Gastrocnemius medialis (tissue), 4 donors: ENCODE measurements around the gene VSX1. TPM values are rescaled to one million over a fixed set of nuclear protein-coding genes. Genes with fewer than 3 reads are reported as not detected.
A peak's percentile ranks its signal among the peaks of the same experiment; 100 is the strongest.

Experiments
- ATAC-seq, 2 donors: fragments of 150-250 bp; one replicate each; pipeline ENCODE4 v1.9.1; 2016
- DNase-seq, 2 donors: peaks; one replicate each; pipeline ENCODE4 v3.0.0-alpha.2; 2019
- H3K27ac ChIP-seq, 4 donors: fragments of 200-600 bp; sonication (generic); 1 replicate in 1 of 4; 2 replicates in 3 of 4; pipeline ENCODE4 v1.5.1; 2016 to 2018; ENCODE audit warnings: mild to moderate bottlenecking in 2 of 4, moderate library complexity in 1 of 4
- H3K27me3 ChIP-seq, 3 donors: fragments of 200-600 bp; sonication (generic) in 2 of 3; 1 replicate in 1 of 3; 2 replicates in 2 of 3; pipeline versions ENCODE4 v1.5.1 to v1.6.0; 2016 to 2019; ENCODE audit warnings: mild to moderate bottlenecking in 1 of 3, moderate library complexity in 1 of 3
- H3K36me3 ChIP-seq, 2 donors: fragments of 200-600 bp; sonication (generic) in 1 of 2; one replicate each; pipeline ENCODE4 v1.5.1; 2017 to 2018
- H3K4me1 ChIP-seq, 2 donors: fragments of 200-600 bp; sonication (generic) in 1 of 2; one replicate each; pipeline ENCODE4 v1.5.1; 2016 to 2017; ENCODE audit warnings: mild to moderate bottlenecking in 2 of 2
- H3K4me3 ChIP-seq, 4 donors: fragments of 200-600 bp; sonication (generic) in 3 of 4; 1 replicate in 1 of 4; 2 replicates in 3 of 4; pipeline ENCODE4 v1.5.1; 2016 to 2019; ENCODE audit warnings: mild to moderate bottlenecking in 2 of 4
- H3K9me3 ChIP-seq, 3 donors: fragments of 200-600 bp; sonication (generic) in 2 of 3; 1 replicate in 1 of 3; 2 replicates in 2 of 3; pipeline ENCODE4 v1.5.1; 2016 to 2019
- CTCF ChIP-seq, 5 experiments: fragments of 450-650 bp in 3 of 5; fragments of 200-600 bp in 2 of 5; sonication (generic) in 2 of 5; IDR thresholded peaks in 4 of 5; conservative IDR thresholded peaks in 1 of 5; 1 replicate in 4 of 5; 2 replicates in 1 of 5; pipeline ENCODE4 v1.5.1; 2016 to 2019; ENCODE audit warnings: antibody characterized with exemption in 5 of 5, mild to moderate bottlenecking in 3 of 5, moderate library complexity in 3 of 5
- POLR2A ChIP-seq, 2 donors: fragments of 450-650 bp; IDR thresholded peaks; one replicate each; pipeline ENCODE4 v1.6.1; 2017; ENCODE audit warnings: antibody characterized with exemption in 2 of 2, mild to moderate bottlenecking in 2 of 2, moderate library complexity in 2 of 2
- in situ Hi-C, 4 donors: fragments of 200-750 bp; cut with MboI; loops; one replicate each; pipeline versions ENCODE4 v1.15.0 to v1.8.0; 2017; ENCODE audit warnings: low sequenced_read_pairs in 4 of 4
- intact Hi-C: fragments of 100-400 bp; cut with DNase I; formaldehyde crosslinking; loops from one replicate; pipeline ENCODE4 v1.15.1; 2023; ENCODE audit warnings: low total_unique reads
- total RNA-seq, 4 donors: library from RNA; depleted of rRNA; stranded (reverse); fragments of >200 nt; gene quantifications; one replicate each; pipeline versions ENCODE4 v1.1.0 to v1.2.3, GENCODE V29; 2016

VSX1 gene
- total RNA-seq, 4 donors from 2014 or later, result 0.20 to 3.0 TPM; not detected in 2

GRCh38 chr20:25030007-25030648 lies 51.8 kb downstream of the VSX1 start:
- DNase-seq, result no peak
- intact Hi-C loops (no loop called here), in situ Hi-C loops (no loop called here)
- H3K27me3 ChIP-seq, result no peaks in the 10 kb centered on the region
- no peak overlapping the region for H3K4me3 ChIP-seq
- peaks cover 39 to 61% of the 10 kb centered on the region in 2 donors for H3K4me1 ChIP-seq
- no peak overlapping the region for H3K27ac ChIP-seq
- H3K9me3 ChIP-seq, result no peaks in the 10 kb centered on the region
- no peak for TF ChIP-seq POLR2A (IDR thresholded peaks at IDR 0.05)
- no peak for TF ChIP-seq CTCF (IDR thresholded peaks at IDR 0.05 in 4 of 5, conservative IDR thresholded peaks at IDR 0.05 in 1 of 5)
- ATAC-seq, result no peak
- no peaks in the 10 kb centered on the region for H3K36me3 ChIP-seq

GRCh38 chr20:25025986-25026605 lies 55.8 kb downstream of the VSX1 start:
- no peaks in the 10 kb centered on the region for H3K27me3 ChIP-seq
- TF ChIP-seq POLR2A (IDR thresholded peaks at IDR 0.05) (no peak), CTCF (IDR thresholded peaks at IDR 0.05 in 4 of 5, conservative IDR thresholded peaks at IDR 0.05 in 1 of 5) (no peak)
- intact Hi-C loops (no loop called here), in situ Hi-C loops (no loop called here)
- no peak overlapping the region for H3K4me3 ChIP-seq
- H3K36me3 ChIP-seq, result no peaks in the 10 kb centered on the region
- H3K9me3 ChIP-seq, result no peaks in the 10 kb centered on the region
- peak in 1 of 2 donors; percentile 51 for DNase-seq
- H3K27ac ChIP-seq, result peak overlapping the region; percentile 18 to 66 (median 40)
- peak in 1 of 2 donors; percentile 45 for ATAC-seq
- H3K4me1 ChIP-seq, result peaks cover 18 to 45% of the 10 kb centered on the region in 2 donors

Other genes with a start within 250 kb of the VSX1 start
- 1 to 10 TPM in 2 of 4 donors, under 1 TPM in 1, not detected in 1; 0.91 to 1.9 (median 1.0) TPM for gene CST7, start 132.9 kb downstream of the VSX1 start, total RNA-seq
- gene APMAP, start 89.4 kb downstream of the VSX1 start, total RNA-seq, result 100 to 1,000 TPM in 1 of 4 donors, 10 to 100 TPM in 3; 24.2 to 108 (median 29.3) TPM
- gene ACSS1, start 24.0 kb downstream of the VSX1 start, total RNA-seq, result 10 to 100 TPM; 11.4 to 84.6 (median 11.8) TPM
- 10 to 100 TPM; 27.0 to 61.1 (median 50.2) TPM for gene ENTPD6, start 113.6 kb upstream of the VSX1 start, total RNA-seq
- gene PYGB, start 165.9 kb upstream of the VSX1 start, total RNA-seq, result 10 to 100 TPM; 13.6 to 50.7 (median 27.0) TPM